Measurements from ENCODE around the gene SMCO2. TPM values are rescaled to one million over a fixed set of nuclear protein-coding genes. Genes with fewer than 3 reads are reported as not detected.

Gene SMCO2
- total and polyA plus RNA-seq, 2 of the 8 experiments (the other 6 are each of a cell fraction or from before 2014, with no cell fraction given), result 0.24 to 0.80 TPM

DNA sequence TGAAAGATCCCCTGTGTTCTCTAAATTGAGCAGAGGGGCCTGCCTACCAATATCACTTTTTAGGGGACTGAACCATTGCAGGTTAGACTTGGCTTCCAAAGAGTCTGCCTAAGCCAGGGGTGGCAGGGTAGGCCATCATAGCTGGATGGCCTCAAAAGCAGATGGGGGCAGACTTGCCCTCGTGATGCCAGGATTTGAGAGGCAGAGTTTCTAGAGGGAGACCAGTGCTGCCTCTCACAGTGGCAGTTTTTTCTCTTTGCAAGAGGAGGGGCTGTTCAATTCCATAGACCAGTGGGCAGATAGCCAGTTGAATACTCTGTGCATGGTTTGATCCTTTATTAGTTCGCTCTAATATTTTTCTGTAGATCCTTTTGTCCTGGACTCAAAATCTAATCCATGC is 23.8 kb upstream of the SMCO2 start:
- H3K9me3 ChIP-seq (ENCODE audit: insufficient read depth in 2 of 2, low read depth in 1 of 2, low read length in 1 of 2), result no peaks in the 10 kb centered on the region
- no peak overlapping the region for H2BK20ac ChIP-seq (ENCODE audit: low read length)
- no peak overlapping the region for H3K4ac ChIP-seq (replicated peaks; ENCODE audit: insufficient read length, low read depth, low read length)
- H3K4me3 ChIP-seq (ENCODE audit: extremely low read depth in 1 of 4, insufficient read depth in 2 of 4, low read depth in 3 of 4, low read length in 4 of 4), result no peak overlapping the region
- no peak overlapping the region for H2BK120ac ChIP-seq (replicated peaks; ENCODE audit: low read depth, low read length)
- no peak overlapping the region for H2BK5ac ChIP-seq (ENCODE audit: low read depth, low read length)
- ChIA-PET POLR2A (ENCODE audit: partially characterized antibody) (no interaction called here), CTCF (ENCODE audit: partially characterized antibody) (interaction anchor here (1.1 to 1.6 kb wide), 3 partner anchors 11 to 284 kb away, joined by 4 to 12 read pairs (median 4); no protein-coding TSS in a partner anchor)
- H3K18ac ChIP-seq (ENCODE audit: extremely low read depth, low read length), result no peak overlapping the region
- H4K8ac ChIP-seq (ENCODE audit: extremely low read depth, insufficient read depth, low read length), result no peak overlapping the region
- FAIRE-seq, result no peak
- H3K4me2 ChIP-seq (ENCODE audit: insufficient read depth in 1 of 2, low read depth in 2 of 2, low read length in 2 of 2), result no peak overlapping the region
- no peaks in the 10 kb centered on the region for H3K4me1 ChIP-seq (replicated peaks in 1 of 4; ENCODE audit: control insufficient read depth in 3 of 4, insufficient read depth in 4 of 4, low read length in 3 of 4)
- H3K56ac ChIP-seq (replicated peaks; ENCODE audit: insufficient read length, low read depth, low read length), result no peak overlapping the region
- no peak overlapping the region for H2BK15ac ChIP-seq (ENCODE audit: low read length)
- no peak overlapping the region for H2BK12ac ChIP-seq (ENCODE audit: low read depth, low read length)
- no peak overlapping the region for H4K91ac ChIP-seq (replicated peaks; ENCODE audit: insufficient read length, low read length)
- H3K79me2 ChIP-seq (ENCODE audit: control insufficient read depth in 1 of 2, insufficient read depth in 2 of 2, low read length in 2 of 2), result no peaks in the 10 kb centered on the region
- no peaks in the 10 kb centered on the region for H3K27me3 ChIP-seq (replicated peaks in 1 of 4; ENCODE audit: control insufficient read depth in 3 of 4, extremely low read depth in 1 of 4, insufficient read depth in 3 of 4, low read length in 3 of 4)
- no peak overlapping the region for H3K9ac ChIP-seq (replicated peaks in 1 of 4; ENCODE audit: extremely low read depth in 1 of 4, low read depth in 3 of 4, low read length in 3 of 4)
- peak; percentile 39 to 50 for TF ChIP-seq RAD21 (IDR thresholded peaks at IDR 0.05 in 1 of 2, conservative IDR thresholded peaks at IDR 0.05 in 1 of 2; ENCODE audit: low read depth in 2 of 2, low read length in 2 of 2)
- no peak for TF ChIP-seq SP1 (IDR thresholded peaks at IDR 0.05; ENCODE audit: low read depth, low read length)
- no peak overlapping the region for H2AFZ ChIP-seq (ENCODE audit: low read length)
- H3K27ac ChIP-seq (ENCODE audit: low read depth, low read length), result no peak overlapping the region
- no peaks in the 10 kb centered on the region for H3K23me2 ChIP-seq (ENCODE audit: low read depth, low read length)
- H3K14ac ChIP-seq (ENCODE audit: insufficient read length), result no peak overlapping the region
- H3K79me1 ChIP-seq (ENCODE audit: low read depth, low read length), result no peaks in the 10 kb centered on the region
- no peaks in the 10 kb centered on the region for H3K36me3 ChIP-seq (ENCODE audit: control insufficient read depth in 2 of 4, insufficient read depth in 4 of 4, low read length in 3 of 4)
- no peak overlapping the region for H4K5ac ChIP-seq (ENCODE audit: insufficient read length, low read depth, low read length)
- DNase-seq (ENCODE audit: low read depth in 1 of 2, low spot score in 2 of 2), result no peak
- WGBS, 2 experiments (ENCODE audit: extremely low coverage in 1 of 2, insufficient coverage in 1 of 2, insufficient read length in 1 of 2, insufficient replicate concordance in 2 of 2, low coverage in 1 of 2, low lambda C conversion rate in 2 of 2, missing lambda C conversion rate in 1 of 2), result 71% methylated on average over 2 of the region's 2 CpGs; no CpG with 5 or more reads in 1 of the 2 experiments
- H4K20me1 ChIP-seq (replicated peaks in 1 of 2; ENCODE audit: control insufficient read depth in 1 of 2, insufficient read depth in 2 of 2, low read length in 2 of 2), result no peaks in the 10 kb centered on the region
- H2AK5ac ChIP-seq (ENCODE audit: low read depth, low read length), result no peak overlapping the region
- H3K23ac ChIP-seq (ENCODE audit: insufficient read length), result no peak overlapping the region

All from H1 (cell line).